VCaP (cell line): ENCODE data around the gene DISC1.

Source experiments
- H3K27ac ChIP-seq: fragments of 450-650 bp; 2 replicates; pipeline ENCODE4 v1.5.1; 2017
- TF ChIP-seq, protein P1 (sequence below): fragments of 450-650 bp; conservative IDR thresholded peaks from 2 replicates; pipeline ENCODE4 v1.5.1; 2017; ENCODE audit warnings: mild to moderate bottlenecking, moderate library complexity

The DISC1 gene

DNA sequence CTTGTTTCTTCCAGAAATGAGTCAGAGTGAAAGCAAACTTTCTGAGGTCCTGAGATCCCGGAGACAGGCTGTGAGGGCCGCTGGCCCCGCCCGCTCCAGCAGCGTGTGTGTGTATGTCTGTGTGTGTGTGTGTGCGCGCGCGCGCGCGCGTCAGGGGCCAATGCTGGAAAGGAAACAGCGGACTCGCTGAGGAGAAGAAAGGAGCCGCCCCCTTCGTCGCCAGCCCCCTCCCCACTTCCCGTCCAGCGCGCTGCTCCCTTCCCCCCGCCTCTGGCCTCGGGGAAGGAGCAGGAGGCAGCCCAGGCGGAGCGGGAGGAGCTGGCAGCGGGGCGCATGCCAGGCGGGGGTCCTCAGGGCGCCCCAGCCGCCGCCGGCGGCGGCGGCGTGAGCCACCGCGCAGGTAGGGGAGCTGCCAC lies at the start of gene DISC1:
TSS of gene DISC1 (plus strand) at position 256 of the 416 bp plus-strand sequence. CDS start at position 334, 78 bp downstream.
- peak within 1 kb of the TSS; percentile 75 for H3K27ac ChIP-seq
- TF ChIP-seq, protein P1, sequence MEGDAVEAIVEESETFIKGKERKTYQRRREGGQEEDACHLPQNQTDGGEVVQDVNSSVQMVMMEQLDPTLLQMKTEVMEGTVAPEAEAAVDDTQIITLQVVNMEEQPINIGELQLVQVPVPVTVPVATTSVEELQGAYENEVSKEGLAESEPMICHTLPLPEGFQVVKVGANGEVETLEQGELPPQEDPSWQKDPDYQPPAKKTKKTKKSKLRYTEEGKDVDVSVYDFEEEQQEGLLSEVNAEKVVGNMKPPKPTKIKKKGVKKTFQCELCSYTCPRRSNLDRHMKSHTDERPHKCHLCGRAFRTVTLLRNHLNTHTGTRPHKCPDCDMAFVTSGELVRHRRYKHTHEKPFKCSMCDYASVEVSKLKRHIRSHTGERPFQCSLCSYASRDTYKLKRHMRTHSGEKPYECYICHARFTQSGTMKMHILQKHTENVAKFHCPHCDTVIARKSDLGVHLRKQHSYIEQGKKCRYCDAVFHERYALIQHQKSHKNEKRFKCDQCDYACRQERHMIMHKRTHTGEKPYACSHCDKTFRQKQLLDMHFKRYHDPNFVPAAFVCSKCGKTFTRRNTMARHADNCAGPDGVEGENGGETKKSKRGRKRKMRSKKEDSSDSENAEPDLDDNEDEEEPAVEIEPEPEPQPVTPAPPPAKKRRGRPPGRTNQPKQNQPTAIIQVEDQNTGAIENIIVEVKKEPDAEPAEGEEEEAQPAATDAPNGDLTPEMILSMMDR = no peak

DNA sequence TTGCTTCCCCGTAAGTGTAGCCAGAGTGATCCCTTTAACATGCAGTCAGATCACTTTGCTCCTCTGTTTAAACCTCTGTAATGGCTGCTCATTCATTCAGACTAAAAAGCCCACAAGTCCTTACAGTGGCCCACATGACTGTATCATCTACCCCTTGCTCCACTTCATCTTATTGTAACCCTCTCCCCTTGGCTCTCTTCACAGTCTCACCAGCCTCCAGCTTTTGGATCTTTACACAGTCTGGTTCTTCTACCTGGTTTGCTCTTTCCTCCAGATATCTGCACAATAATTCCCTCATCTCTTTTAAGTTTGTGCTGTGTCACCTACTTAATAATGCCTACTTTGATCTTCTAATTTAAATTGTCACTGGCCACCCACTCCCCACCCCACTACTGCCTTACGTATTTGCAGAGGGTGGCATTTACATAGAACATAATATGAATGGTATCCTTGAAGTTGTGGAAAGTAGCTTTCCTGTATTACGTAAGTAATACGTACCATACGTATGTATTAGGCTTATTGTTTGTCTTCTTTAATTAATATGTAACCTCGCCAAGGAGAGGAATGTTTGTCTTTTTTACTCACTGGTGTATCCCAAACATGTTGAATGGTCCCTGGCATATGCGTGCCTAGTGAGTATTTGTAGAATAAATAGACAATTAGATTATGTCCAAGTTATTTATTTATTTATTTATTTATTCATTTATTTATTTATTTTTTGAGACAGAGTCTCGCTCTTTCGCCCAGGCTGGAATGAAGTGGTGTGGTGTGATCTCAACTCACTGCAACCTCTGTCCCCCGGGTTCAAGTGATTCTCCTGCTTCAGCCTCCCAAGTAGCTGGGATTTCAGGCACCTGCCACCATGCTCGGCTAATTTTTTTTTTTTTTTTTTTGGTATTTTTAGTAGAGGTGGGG lies 49.5 kb upstream of the DISC1 start:
- H3K27ac ChIP-seq = no peak overlapping the region
- TF ChIP-seq, protein P1 = no peak

GRCh38 chr1:231580874-231581273 lies 45.7 kb upstream of the DISC1 start:
- H3K27ac ChIP-seq = no peak overlapping the region
- TF ChIP-seq, protein P1 = no peak

GRCh38 chr1:231581859-231582258 lies 44.7 kb upstream of the DISC1 start:
- no peak overlapping the region for H3K27ac ChIP-seq
- TF ChIP-seq, protein P1 = no peak

DNA sequence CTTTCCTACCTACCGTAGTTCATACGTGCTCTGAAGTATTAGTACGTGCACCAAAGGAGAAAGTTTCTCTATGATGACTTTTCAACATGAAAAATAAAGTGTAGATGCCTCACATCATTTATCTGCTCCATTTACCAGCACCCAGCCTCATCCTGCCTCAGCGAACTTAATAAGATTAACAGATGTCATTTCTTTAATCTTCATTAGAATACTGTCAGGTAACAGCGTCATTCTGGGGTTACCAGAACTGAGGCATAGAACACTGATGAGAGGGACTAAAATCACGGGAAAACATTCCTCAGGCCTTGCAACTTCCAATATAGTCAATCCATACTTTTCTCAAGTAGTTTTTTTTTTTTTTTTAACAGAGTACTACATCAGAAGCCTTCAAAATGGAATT lies 43.2 kb upstream of the DISC1 start:
- no peak overlapping the region for H3K27ac ChIP-seq
- TF ChIP-seq, protein P1 = no peak

DNA sequence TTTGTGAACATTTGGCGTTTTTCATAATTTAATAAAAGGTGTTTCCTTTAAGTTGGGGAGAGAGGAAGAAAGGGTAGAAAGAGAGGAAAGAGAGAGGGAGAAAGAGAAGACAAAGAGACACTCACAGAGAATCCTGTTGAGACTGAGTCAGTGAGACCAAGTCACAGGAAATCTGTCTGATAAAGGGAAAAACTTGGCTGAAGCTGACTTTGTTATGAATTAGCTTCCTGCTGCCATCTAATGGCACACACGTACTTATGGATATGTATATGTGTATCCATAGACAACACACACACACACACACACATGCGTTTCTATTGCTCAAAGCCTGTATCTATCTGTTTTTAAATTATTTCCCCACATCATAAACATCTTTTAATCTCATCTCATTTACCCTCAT lies 42.5 kb upstream of the DISC1 start:
- TF ChIP-seq, protein P1 = peak; percentile 46
- H3K27ac ChIP-seq = no peak overlapping the region

DNA sequence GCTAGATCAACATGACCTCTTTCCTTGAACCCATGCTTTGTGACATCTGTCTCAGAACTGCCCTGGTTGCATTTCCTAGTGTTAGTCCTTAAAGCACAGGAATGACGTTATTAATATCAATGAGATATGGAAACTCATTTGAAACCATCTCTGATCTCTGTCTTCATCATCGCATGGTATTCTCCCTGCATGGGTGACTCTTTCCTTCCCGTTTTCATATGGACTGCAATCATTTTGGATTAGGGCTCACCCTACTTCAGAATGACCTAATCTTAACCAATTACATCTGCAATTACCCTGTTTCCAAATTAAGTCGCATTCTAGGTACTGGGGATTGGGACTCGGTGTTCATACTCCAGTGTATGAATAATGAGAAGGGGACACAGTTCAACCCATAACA lies 41.7 kb upstream of the DISC1 start:
- TF ChIP-seq, protein P1 = no peak
- no peak overlapping the region for H3K27ac ChIP-seq
